PC-9 (cell line): Measurements from ENCODE around the gene OR1L8. TPM values are rescaled to one million over a fixed set of nuclear protein-coding genes. Genes with fewer than 3 reads are reported as not detected.
"Not testable (repeated sequence)": the region's sequence is repeated elsewhere in the genome, so short reads cannot be mapped to it uniquely, and the experiment has no call there.

ENCODE experiments used
- BruUV-seq: library from RNA; stranded (reverse); fragments of 400-500 nt; replicated peaks from 2 replicates; lab custom pipeline; 2021; lab: Mats Ljungman, UMichigan
- CTCF ChIA-PET: fragments of 300-600 bp; sonication (Branson Sonifier 250); formaldehyde crosslinking; loops from one replicate; lab custom pipeline; 2022; ENCODE audit warnings: antibody characterized with exemption; lab: Charles Lee
- POLR2A ChIA-PET: fragments of 300-600 bp; sonication (Branson Sonifier 250); formaldehyde crosslinking; loops from one replicate; lab custom pipeline; 2022; ENCODE audit warnings: antibody characterized with exemption; ENCODE audit not compliant: unreplicated experiment; lab: Charles Lee
- DNase-seq, 2 experiments: peaks; one replicate each; pipeline versions ENCODE4 v3.0.0 to v3.0.0-alpha.2; 2015 to 2022; ENCODE audit warnings: mixed read lengths in 1 of 2
- H2AFZ ChIP-seq: fragments of 200-600 bp; sonication (generic); 2 replicates; pipeline ENCODE4 v1.8.1; 2017; ENCODE audit warnings: antibody characterized with exemption
- H3F3A ChIP-seq: fragments of 200-600 bp; sonication (generic); 2 replicates; pipeline ENCODE4 v1.8.1; 2017; ENCODE audit warnings: antibody characterized with exemption, mild to moderate bottlenecking, low read depth; ENCODE audit not compliant: insufficient read depth
- H3K27ac ChIP-seq: fragments of 200-600 bp; sonication (generic); 2 replicates; pipeline ENCODE4 v1.6.1; 2016; ENCODE audit warnings: mixed run types
- H3K27me3 ChIP-seq: fragments of 200-600 bp; sonication (generic); 2 replicates; pipeline ENCODE4 v1.6.1; 2016; ENCODE audit warnings: low read depth, mixed run types; ENCODE audit not compliant: insufficient read depth
- H3K36me3 ChIP-seq: fragments of 200-600 bp; sonication (generic); 2 replicates; pipeline ENCODE4 v1.6.1; 2016; ENCODE audit warnings: low read depth, mixed run types
- H3K4me1 ChIP-seq: fragments of 200-600 bp; sonication (generic); replicated peaks from 2 replicates; pipeline ENCODE4 v1.6.1; 2016; ENCODE audit warnings: mixed run types; ENCODE audit not compliant: insufficient read depth
- H3K4me2 ChIP-seq: fragments of 200-600 bp; sonication (generic); 2 replicates; pipeline ENCODE4 v1.6.1; 2017; ENCODE audit warnings: mixed run types
- H3K4me3 ChIP-seq: fragments of 200-600 bp; sonication (generic); 2 replicates; pipeline ENCODE4 v1.6.1; 2016; ENCODE audit warnings: mixed run types
- H3K79me2 ChIP-seq: fragments of 200-600 bp; sonication (generic); 2 replicates; pipeline ENCODE4 v1.6.1; 2017; ENCODE audit warnings: low read depth, mixed run types
- H3K9me2 ChIP-seq: fragments of 200-600 bp; sonication (generic); 2 replicates; pipeline ENCODE4 v1.8.1; 2017; ENCODE audit warnings: mild to moderate bottlenecking; ENCODE audit not compliant: insufficient read depth
- H3K9me3 ChIP-seq: fragments of 200-600 bp; sonication (generic); 2 replicates; pipeline ENCODE4 v1.8.1; 2016; ENCODE audit warnings: low read depth; ENCODE audit not compliant: insufficient read depth
- H4K20me1 ChIP-seq: fragments of 200-600 bp; sonication (generic); 2 replicates; pipeline ENCODE4 v1.8.1; 2017; ENCODE audit not compliant: insufficient read depth
- EZH2 ChIP-seq: fragments of 200-600 bp; sonication (generic); IDR thresholded peaks from 2 replicates; pipeline ENCODE4 v1.8.0; 2017; ENCODE audit warnings: antibody characterized with exemption, low read depth
- intact Hi-C: fragments of 100-400 bp; cut with micrococcal nuclease; formaldehyde crosslinking; loops from one replicate; pipeline ENCODE4 v1.10.0; 2022; ENCODE audit not compliant: unreplicated experiment
- total RNA-seq: library from RNA; stranded (reverse); gene quantifications from 2 replicates; pipeline ENCODE4 v1.2.3, GENCODE V29; 2021
- TF ChIP-seq, protein P1 (sequence below): fragments of 200-600 bp; sonication (generic); conservative IDR thresholded peaks from 2 replicates; pipeline ENCODE4 v1.6.1; 2017; ENCODE audit warnings: mixed run types, antibody characterized with exemption, mild to moderate bottlenecking, moderate library complexity

The OR1L8 gene
- total RNA-seq, 1 experiment from 2014 or later = not detected

DNA sequence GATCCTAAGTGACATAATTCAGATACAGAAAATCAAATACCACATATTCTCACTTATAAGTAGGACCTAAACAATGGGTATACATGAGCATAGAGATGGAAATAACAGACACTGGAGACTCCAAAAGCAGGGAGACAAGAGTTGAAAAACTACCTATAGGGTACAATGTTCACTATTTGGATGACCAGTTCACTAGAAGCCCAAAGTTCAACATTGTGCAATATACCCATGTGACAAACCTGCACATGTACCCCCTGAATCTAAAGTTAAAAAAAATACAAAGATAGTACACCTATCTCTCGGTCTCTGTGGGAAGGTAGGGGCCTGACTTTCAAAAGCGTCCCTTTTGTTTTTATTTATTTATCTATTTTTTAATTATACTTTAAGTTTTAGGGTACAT lies 44.4 kb downstream of the OR1L8 start:
- Histone ChIP-seq H3K36me3 (no peaks in the 10 kb centered on the region), H3K79me2 (no peaks in the 10 kb centered on the region), H3K9me3 (no peaks in the 10 kb centered on the region), H3K27me3 (peaks cover 58% of the 10 kb centered on the region), H3K4me1 (no peaks in the 10 kb centered on the region), H4K20me1 (no peaks in the 10 kb centered on the region), H3K4me3 (no peak overlapping the region), H3K9me2 (no peaks in the 10 kb centered on the region), H3K4me2 (no peak overlapping the region), H2AFZ (no peak overlapping the region), H3F3A (no peaks in the 10 kb centered on the region), H3K27ac (no peak overlapping the region)
- DNase-seq = no peak
- POLR2A ChIA-PET = no interaction called here
- BruUV-seq = no TSS peak
- CTCF ChIA-PET = no interaction called here
- intact Hi-C loops = no loop called here
- TF ChIP-seq, protein P1, sequence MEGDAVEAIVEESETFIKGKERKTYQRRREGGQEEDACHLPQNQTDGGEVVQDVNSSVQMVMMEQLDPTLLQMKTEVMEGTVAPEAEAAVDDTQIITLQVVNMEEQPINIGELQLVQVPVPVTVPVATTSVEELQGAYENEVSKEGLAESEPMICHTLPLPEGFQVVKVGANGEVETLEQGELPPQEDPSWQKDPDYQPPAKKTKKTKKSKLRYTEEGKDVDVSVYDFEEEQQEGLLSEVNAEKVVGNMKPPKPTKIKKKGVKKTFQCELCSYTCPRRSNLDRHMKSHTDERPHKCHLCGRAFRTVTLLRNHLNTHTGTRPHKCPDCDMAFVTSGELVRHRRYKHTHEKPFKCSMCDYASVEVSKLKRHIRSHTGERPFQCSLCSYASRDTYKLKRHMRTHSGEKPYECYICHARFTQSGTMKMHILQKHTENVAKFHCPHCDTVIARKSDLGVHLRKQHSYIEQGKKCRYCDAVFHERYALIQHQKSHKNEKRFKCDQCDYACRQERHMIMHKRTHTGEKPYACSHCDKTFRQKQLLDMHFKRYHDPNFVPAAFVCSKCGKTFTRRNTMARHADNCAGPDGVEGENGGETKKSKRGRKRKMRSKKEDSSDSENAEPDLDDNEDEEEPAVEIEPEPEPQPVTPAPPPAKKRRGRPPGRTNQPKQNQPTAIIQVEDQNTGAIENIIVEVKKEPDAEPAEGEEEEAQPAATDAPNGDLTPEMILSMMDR = no peak
- TF ChIP-seq EZH2 = no peak

DNA sequence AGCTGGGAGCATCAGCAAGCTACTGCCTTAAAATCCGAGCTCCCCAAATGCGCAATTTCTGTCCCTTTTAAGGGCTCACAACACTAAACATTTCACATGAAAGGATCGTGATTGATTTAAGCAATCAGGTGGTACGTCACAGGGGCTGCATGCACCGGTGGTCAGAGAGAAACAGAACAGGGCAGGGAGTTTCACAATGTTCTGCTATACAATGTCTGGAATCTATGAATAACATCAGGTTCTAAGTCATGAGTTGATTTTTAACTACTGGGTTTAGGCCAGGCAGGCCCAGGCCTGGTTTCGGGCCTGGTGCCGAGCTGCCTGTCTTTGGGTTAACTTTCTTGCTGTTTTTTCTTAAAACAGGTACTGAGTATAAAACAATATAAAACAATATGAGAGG lies 46.1 kb downstream of the OR1L8 start:
- H3K9me3 ChIP-seq, H3K4me3 ChIP-seq, H4K20me1 ChIP-seq, POLR2A ChIA-PET, CTCF ChIA-PET, H3K9me2 ChIP-seq, H3K79me2 ChIP-seq, BruUV-seq, H3K36me3 ChIP-seq, H3K27ac ChIP-seq, intact Hi-C loops, H3F3A ChIP-seq, H2AFZ ChIP-seq, H3K4me2 ChIP-seq, DNase-seq, H3K4me1 ChIP-seq: not testable (repeated sequence)
- H3K27me3 ChIP-seq = peaks cover 58% of the 10 kb centered on the region

DNA sequence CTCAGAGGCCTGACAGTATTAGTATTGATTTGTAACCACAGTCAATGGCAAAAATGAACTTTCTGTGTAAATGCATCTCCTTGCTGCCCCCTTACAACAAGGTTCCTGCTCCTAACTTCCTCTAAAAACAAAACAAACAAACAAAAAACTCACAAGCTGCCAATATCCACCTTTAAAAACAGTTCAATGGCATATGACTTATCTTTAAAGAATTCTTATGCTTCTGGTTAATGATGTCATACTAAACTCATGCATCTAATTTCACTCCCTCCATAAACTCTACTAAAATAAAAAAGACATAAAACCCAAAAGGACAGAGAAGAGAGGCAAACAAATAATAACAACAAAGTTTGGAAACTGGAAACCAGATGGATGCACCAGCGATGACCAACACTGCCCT lies 47.0 kb downstream of the OR1L8 start:
- intact Hi-C loops = no loop called here
- POLR2A ChIA-PET = no interaction called here

DNA sequence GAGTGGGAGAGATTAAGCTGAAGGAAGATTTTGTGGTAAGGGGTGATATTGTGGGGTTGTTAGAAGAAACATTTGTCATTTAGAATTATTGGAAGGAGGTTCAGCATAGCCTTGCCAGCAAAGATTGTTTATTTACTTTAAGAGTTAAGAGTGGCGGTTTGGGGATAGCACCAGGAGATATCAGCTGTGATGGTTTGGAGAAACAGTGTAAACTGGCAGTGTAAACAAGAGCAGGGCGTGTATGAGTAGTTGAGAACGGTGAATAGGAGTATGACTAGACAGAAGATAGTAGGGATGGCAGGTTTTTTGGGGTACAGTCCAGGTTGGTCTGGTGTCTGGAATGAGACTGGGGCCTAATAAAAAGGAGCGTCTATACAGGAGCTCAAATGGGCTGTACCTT lies 52.0 kb downstream of the OR1L8 start:
- H3K9me3 ChIP-seq, H3K4me1 ChIP-seq, H2AFZ ChIP-seq, intact Hi-C loops, DNase-seq, BruUV-seq, H4K20me1 ChIP-seq, H3K36me3 ChIP-seq, POLR2A ChIA-PET, H3K9me2 ChIP-seq, H3K4me2 ChIP-seq, H3F3A ChIP-seq, H3K4me3 ChIP-seq, CTCF ChIA-PET, H3K79me2 ChIP-seq, H3K27ac ChIP-seq: not testable (repeated sequence)
- H3K27me3 ChIP-seq = peaks cover 73% of the 10 kb centered on the region

More for the DNA sequence above, 47.0 kb downstream of the OR1L8 start:
- Histone ChIP-seq H4K20me1 (no peaks in the 10 kb centered on the region), H3K27ac (no peak overlapping the region), H3K4me3 (no peak overlapping the region), H3K9me2 (no peaks in the 10 kb centered on the region), H3K4me2 (no peak overlapping the region), H3K4me1 (no peaks in the 10 kb centered on the region), H2AFZ (no peak overlapping the region), H3K36me3 (no peaks in the 10 kb centered on the region), H3K27me3 (peaks cover 50% of the 10 kb centered on the region), H3K9me3 (no peaks in the 10 kb centered on the region), H3F3A (no peaks in the 10 kb centered on the region), H3K79me2 (no peaks in the 10 kb centered on the region)
- no peak for TF ChIP-seq EZH2
- TF ChIP-seq, protein P1 = no peak
- BruUV-seq = no TSS peak
- CTCF ChIA-PET = no interaction called here
- DNase-seq = no peak
